ENCODE results near the gene ARHGAP26. TPM values are rescaled to one million over a fixed set of nuclear protein-coding genes. Genes with fewer than 3 reads are reported as not detected.
A peak's percentile ranks its signal among the peaks of the same experiment; 100 is the strongest.

Gene ARHGAP26
- total and polyA plus RNA-seq, 12 donors, result 7.5 to 45.8 (median 37.2) TPM

GRCh38 chr5:142859037-142859436 lies 88.9 kb downstream of the ARHGAP26 start:
- Histone ChIP-seq H3K4me3 (no peak overlapping the region), H3K27me3 (no peaks in the 10 kb centered on the region), H3K27ac (no peak overlapping the region), H3K9me3 (no peaks in the 10 kb centered on the region), H3K4me1 (peaks cover 18 to 86% (median 70%) of the 10 kb centered on the region in 9 donors), H3K36me3 (no peaks in the 10 kb centered on the region)
- TF ChIP-seq CTCF (IDR thresholded peaks at IDR 0.05), result no peak
- intact Hi-C loops (cut with DNase I), result no loop called here
- DNase-seq (no peak), ATAC-seq (no peak)
- 94 to 96% methylated on average over 2 of the region's 2 CpGs for WGBS, 2 donors

- H3K27me3 ChIP-seq, result no peaks in the 10 kb centered on the region
- 50 to 59% methylated on average over 2 of the region's 2 CpGs for WGBS, 2 donors
- H3K36me3 ChIP-seq, result no peaks in the 10 kb centered on the region
- intact Hi-C loops (cut with DNase I), result loop anchor here in 2 of 10 donors (5.0 to 10.0 kb wide), 2 partner anchors 33 to 45 kb away; no protein-coding TSS in a partner anchor
- H3K4me1 ChIP-seq, result peaks cover 17 to 91% (median 76%) of the 10 kb centered on the region in 9 donors
- DNase-seq (no peak), ATAC-seq (peak in 6 of 8 donors; percentile 42 to 75 (median 48))
- no peaks in the 10 kb centered on the region for H3K9me3 ChIP-seq
- no peak overlapping the region for H3K4me3 ChIP-seq
- no peak for TF ChIP-seq CTCF (IDR thresholded peaks at IDR 0.05)
- peak overlapping the region in 7 of 10 donors; percentile 10 to 73 (median 48) for H3K27ac ChIP-seq
These were observed 90.1 kb downstream of the ARHGAP26 start for GRCh38 chr5:142860270-142860669.

GRCh38 chr5:142861011-142861410 lies 90.8 kb downstream of the ARHGAP26 start:
- DNase-seq (no peak), ATAC-seq (peak in 1 of 8 donors; percentile 29)
- no peak for TF ChIP-seq CTCF (IDR thresholded peaks at IDR 0.05)
- WGBS, 2 donors, result 64 to 75% methylated on average over 7 of the region's 7 CpGs
- H3K27ac ChIP-seq, result peak overlapping the region in 7 of 10 donors; percentile 4 to 73 (median 48)
- H3K4me1 ChIP-seq, result peaks cover 17 to 96% (median 83%) of the 10 kb centered on the region in 9 donors
- H3K36me3 ChIP-seq, result no peaks in the 10 kb centered on the region
- no peaks in the 10 kb centered on the region for H3K27me3 ChIP-seq
- intact Hi-C loops (cut with DNase I), result loop anchor here in 2 of 10 donors (5.0 to 10.0 kb wide), 2 partner anchors 34 to 46 kb away; no protein-coding TSS in a partner anchor
- peak overlapping the region in 2 of 10 donors; percentile 3 to 11 for H3K4me3 ChIP-seq
- no peaks in the 10 kb centered on the region for H3K9me3 ChIP-seq

DNA sequence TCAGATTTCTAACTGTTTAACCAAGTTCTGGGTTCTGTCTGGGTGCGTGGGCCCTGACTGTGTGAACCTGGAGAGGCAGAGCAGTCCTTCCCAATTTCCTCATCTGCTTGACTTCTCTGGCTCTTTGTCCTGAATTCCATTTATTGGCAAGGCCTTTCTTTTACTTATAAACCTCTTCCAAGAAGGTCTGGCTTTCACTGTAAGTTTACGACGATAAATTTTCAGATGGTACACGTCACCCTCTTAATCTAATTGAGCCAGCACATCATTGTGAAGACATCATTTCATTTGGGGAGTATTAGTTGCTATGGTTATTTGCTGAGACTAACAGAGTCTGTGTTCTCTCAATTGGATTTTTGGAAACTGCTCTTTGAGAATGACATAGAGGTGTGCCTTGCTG lies 92.4 kb downstream of the ARHGAP26 start:
- H3K4me1 ChIP-seq, result peaks cover 15 to 99% (median 87%) of the 10 kb centered on the region in 9 donors
- no peak for DNase-seq
- intact Hi-C loops (cut with DNase I), result loop anchor here in 2 of 10 donors (5.0 to 10.0 kb wide), 2 partner anchors 35 to 48 kb away; no protein-coding TSS in a partner anchor
- WGBS, 2 donors, result 50 to 62% methylated on average over 4 of the region's 4 CpGs
- H3K27me3 ChIP-seq, result no peaks in the 10 kb centered on the region
- H3K4me3 ChIP-seq, result no peak overlapping the region
- peak in 5 of 8 donors; percentile 10 to 57 (median 32) for ATAC-seq
- peak overlapping the region in 6 of 10 donors; percentile 24 to 73 (median 48) for H3K27ac ChIP-seq
- no peaks in the 10 kb centered on the region for H3K9me3 ChIP-seq
- TF ChIP-seq CTCF (IDR thresholded peaks at IDR 0.05), result no peak
- no peaks in the 10 kb centered on the region for H3K36me3 ChIP-seq

Data from heart right ventricle (tissue), 16 donors.